Measurements from ENCODE around the gene SIRPA. TPM values are rescaled to one million over a fixed set of nuclear protein-coding genes. Genes with fewer than 3 reads are reported as not detected.
A peak's percentile ranks its signal among the peaks of the same experiment; 100 is the strongest.

SIRPA gene
- total RNA-seq, 2 experiments from 2014 or later, result 0.60 to 0.64 TPM

- no peaks in the 10 kb centered on the region for H3K4me1 Mint-ChIP-seq (ENCODE audit: low read depth)
- DNase-seq, result no peak
- ATAC-seq (ENCODE audit: poor library complexity), result no peak
- H3K4me3 Mint-ChIP-seq, result no peak overlapping the region
- no peak overlapping the region for H3K4me3 ChIP-seq (ENCODE audit: low read length)
- ChIA-PET POLR2A (no interaction called here), CTCF (no interaction called here)
- H3K36me3 Mint-ChIP-seq (ENCODE audit: low read depth), result no peaks in the 10 kb centered on the region
- H3K9me3 ChIP-seq (ENCODE audit: control insufficient read depth in 1 of 2, insufficient read depth in 1 of 2, low read length in 2 of 2), result peaks cover 0 to under 1% of the 10 kb centered on the region in 2 experiments
- H3K27me3 Mint-ChIP-seq, result peaks cover 47% of the 10 kb centered on the region
- intact Hi-C loops (cut with DNase I, micrococcal nuclease), result no loop called here
- H3K4me1 ChIP-seq (ENCODE audit: insufficient read depth, low read length), result no peaks in the 10 kb centered on the region
- no peaks in the 10 kb centered on the region for H3K36me3 ChIP-seq (ENCODE audit: insufficient read depth, low read length)
- H3K27me3 ChIP-seq (ENCODE audit: control insufficient read depth in 1 of 2, insufficient read depth in 2 of 2, low read length in 2 of 2), result peaks cover 20 to 24% of the 10 kb centered on the region in 2 experiments
- H3K9me3 Mint-ChIP-seq, result no peaks in the 10 kb centered on the region
- TF ChIP-seq CTCF (IDR thresholded peaks at IDR 0.05), result no peak
- H3K27ac ChIP-seq (ENCODE audit: low read depth in 1 of 2, low read length in 2 of 2), result no peak overlapping the region
- no peak overlapping the region for H3K27ac Mint-ChIP-seq
These were observed 46.9 kb downstream of the SIRPA start for GRCh38 chr20:1942061-1942460.

GRCh38 chr20:1942486-1943274, 47.5 kb downstream of the SIRPA start:
- TF ChIP-seq CTCF (IDR thresholded peaks at IDR 0.05), result no peak
- no peak overlapping the region for H3K27ac Mint-ChIP-seq
- Histone ChIP-seq H3K27ac (ENCODE audit: low read depth in 1 of 2, low read length in 2 of 2) (no peak overlapping the region), H3K9me3 (ENCODE audit: control insufficient read depth in 1 of 2, insufficient read depth in 1 of 2, low read length in 2 of 2) (peaks cover 0 to 4% of the 10 kb centered on the region in 2 experiments), H3K4me1 (ENCODE audit: insufficient read depth, low read length) (no peaks in the 10 kb centered on the region), H3K4me3 (ENCODE audit: low read length) (no peak overlapping the region), H3K36me3 (ENCODE audit: insufficient read depth, low read length) (no peaks in the 10 kb centered on the region), H3K27me3 (ENCODE audit: control insufficient read depth in 1 of 2, insufficient read depth in 2 of 2, low read length in 2 of 2) (peaks cover 21 to 30% of the 10 kb centered on the region in 2 experiments)
- no peak for ATAC-seq (ENCODE audit: poor library complexity)
- no peak for DNase-seq
- CTCF ChIA-PET, result no interaction called here
- peaks cover 50% of the 10 kb centered on the region for H3K27me3 Mint-ChIP-seq
- POLR2A ChIA-PET, result no interaction called here
- intact Hi-C loops (cut with DNase I, micrococcal nuclease), result no loop called here
- no peak overlapping the region for H3K4me3 Mint-ChIP-seq
- H3K4me1 Mint-ChIP-seq (ENCODE audit: low read depth), result no peaks in the 10 kb centered on the region
- no peaks in the 10 kb centered on the region for H3K36me3 Mint-ChIP-seq (ENCODE audit: low read depth)
- H3K9me3 Mint-ChIP-seq, result no peaks in the 10 kb centered on the region

- intact Hi-C loops (cut with DNase I, micrococcal nuclease), result no loop called here
- Histone ChIP-seq H3K36me3 (ENCODE audit: insufficient read depth, low read length) (no peaks in the 10 kb centered on the region), H3K9me3 (ENCODE audit: control insufficient read depth in 1 of 2, insufficient read depth in 1 of 2, low read length in 2 of 2) (peaks cover 0 to 4% of the 10 kb centered on the region in 2 experiments), H3K27ac (ENCODE audit: low read depth in 1 of 2, low read length in 2 of 2) (no peak overlapping the region), H3K27me3 (ENCODE audit: control insufficient read depth in 1 of 2, insufficient read depth in 2 of 2, low read length in 2 of 2) (peaks cover 21 to 32% of the 10 kb centered on the region in 2 experiments), H3K4me3 (ENCODE audit: low read length) (no peak overlapping the region), H3K4me1 (ENCODE audit: insufficient read depth, low read length) (no peaks in the 10 kb centered on the region)
- Mint-ChIP-seq H3K4me1 (ENCODE audit: low read depth) (no peaks in the 10 kb centered on the region), H3K9me3 (no peaks in the 10 kb centered on the region), H3K27ac (no peak overlapping the region), H3K4me3 (no peak overlapping the region), H3K36me3 (ENCODE audit: low read depth) (no peaks in the 10 kb centered on the region), H3K27me3 (peaks cover 52% of the 10 kb centered on the region)
- ATAC-seq (ENCODE audit: poor library complexity) (no peak), DNase-seq (peak in 3 of 14 experiments; percentile 11 to 72 (median 62))
- no peak for TF ChIP-seq CTCF (IDR thresholded peaks at IDR 0.05)
- ChIA-PET POLR2A (no interaction called here), CTCF (no interaction called here)
These were observed 48.2 kb downstream of the SIRPA start for GRCh38 chr20:1943275-1944002.
